ENCODE data around the gene ROBO4.

Gene ROBO4

GRCh38 chr11:124922831-124923230, 25.2 kb upstream of the ROBO4 start:
- H3K9me3 ChIP-seq (ENCODE audit: insufficient read depth, low read length): no peaks in the 10 kb centered on the region
- no peak for TF ChIP-seq EZH2phosphoT487 (IDR thresholded peaks at IDR 0.05; ENCODE audit: low read depth)
- TF ChIP-seq, protein P1, sequence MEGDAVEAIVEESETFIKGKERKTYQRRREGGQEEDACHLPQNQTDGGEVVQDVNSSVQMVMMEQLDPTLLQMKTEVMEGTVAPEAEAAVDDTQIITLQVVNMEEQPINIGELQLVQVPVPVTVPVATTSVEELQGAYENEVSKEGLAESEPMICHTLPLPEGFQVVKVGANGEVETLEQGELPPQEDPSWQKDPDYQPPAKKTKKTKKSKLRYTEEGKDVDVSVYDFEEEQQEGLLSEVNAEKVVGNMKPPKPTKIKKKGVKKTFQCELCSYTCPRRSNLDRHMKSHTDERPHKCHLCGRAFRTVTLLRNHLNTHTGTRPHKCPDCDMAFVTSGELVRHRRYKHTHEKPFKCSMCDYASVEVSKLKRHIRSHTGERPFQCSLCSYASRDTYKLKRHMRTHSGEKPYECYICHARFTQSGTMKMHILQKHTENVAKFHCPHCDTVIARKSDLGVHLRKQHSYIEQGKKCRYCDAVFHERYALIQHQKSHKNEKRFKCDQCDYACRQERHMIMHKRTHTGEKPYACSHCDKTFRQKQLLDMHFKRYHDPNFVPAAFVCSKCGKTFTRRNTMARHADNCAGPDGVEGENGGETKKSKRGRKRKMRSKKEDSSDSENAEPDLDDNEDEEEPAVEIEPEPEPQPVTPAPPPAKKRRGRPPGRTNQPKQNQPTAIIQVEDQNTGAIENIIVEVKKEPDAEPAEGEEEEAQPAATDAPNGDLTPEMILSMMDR (IDR thresholded peaks at IDR 0.05; ENCODE audit: low read depth, low read length): no peak
- 0 out of 2 replicates have a peak, but pooled peaks cover 3% of the 10 kb centered on the region for H3K27me3 ChIP-seq (ENCODE audit: low read depth, low read length)
- H3K27ac ChIP-seq (ENCODE audit: low read length): no peak overlapping the region
- peaks cover 10% of the 10 kb centered on the region; the same call in 1 of the 2 replicates for H3K4me1 ChIP-seq (ENCODE audit: low read length)
- no peak overlapping the region for H3K4me2 ChIP-seq (ENCODE audit: low read length)
- no peaks in the 10 kb centered on the region for H4K20me1 ChIP-seq (ENCODE audit: insufficient read depth, low read length)
- no peak overlapping the region for H3K9ac ChIP-seq (ENCODE audit: low read length)
- H2AFZ ChIP-seq (ENCODE audit: low read depth, low read length): no peak overlapping the region
- H3K36me3 ChIP-seq (replicated peaks; ENCODE audit: low read depth, low read length): no peaks in the 10 kb centered on the region
- no peaks in the 10 kb centered on the region for H3K79me2 ChIP-seq (ENCODE audit: low read length)
- no peak overlapping the region for H3K4me3 ChIP-seq (ENCODE audit: low read length)

- Histone ChIP-seq H3K9me3 (ENCODE audit: insufficient read depth, low read length) (no peaks in the 10 kb centered on the region), H3K27ac (ENCODE audit: low read length) (no peak overlapping the region), H3K4me2 (ENCODE audit: low read length) (no peak overlapping the region), H3K4me3 (ENCODE audit: low read length) (no peak overlapping the region), H3K9ac (ENCODE audit: low read length) (no peak overlapping the region), H3K36me3 (replicated peaks; ENCODE audit: low read depth, low read length) (no peaks in the 10 kb centered on the region), H3K4me1 (ENCODE audit: low read length) (peaks cover 10% of the 10 kb centered on the region; the same call in 1 of the 2 replicates), H2AFZ (ENCODE audit: low read depth, low read length) (no peak overlapping the region), H3K27me3 (ENCODE audit: low read depth, low read length) (0 out of 2 replicates have a peak, but pooled peaks cover 3% of the 10 kb centered on the region), H4K20me1 (ENCODE audit: insufficient read depth, low read length) (no peaks in the 10 kb centered on the region), H3K79me2 (ENCODE audit: low read length) (no peaks in the 10 kb centered on the region)
- no peak for TF ChIP-seq EZH2phosphoT487 (IDR thresholded peaks at IDR 0.05; ENCODE audit: low read depth)
- TF ChIP-seq, protein P1 (IDR thresholded peaks at IDR 0.05; ENCODE audit: low read depth, low read length): no peak
Measured at GRCh38 chr11:124920870-124921609, 23.4 kb upstream of the ROBO4 start.

DNA sequence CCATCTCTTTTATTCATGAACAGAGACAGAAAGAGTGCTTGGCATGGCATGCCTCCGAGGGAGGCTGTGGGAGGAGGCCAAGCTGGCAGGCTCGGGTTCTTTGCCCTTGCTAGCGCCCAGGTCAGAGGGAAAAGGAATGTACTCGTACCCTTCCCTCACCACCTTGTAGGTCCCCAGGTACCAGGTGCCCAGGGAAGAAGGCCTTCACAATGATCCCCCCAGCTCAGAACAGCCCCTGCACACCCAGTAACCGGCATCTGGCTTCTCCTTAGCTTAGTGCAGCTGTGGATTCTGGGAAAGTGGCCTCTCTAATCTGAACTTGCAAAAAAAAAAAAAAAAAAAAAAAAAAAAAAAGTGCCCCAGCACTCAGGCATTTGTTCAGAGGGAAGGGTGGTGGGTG, 22.7 kb upstream of the ROBO4 start:
- TF ChIP-seq, protein P1 (IDR thresholded peaks at IDR 0.05; ENCODE audit: low read depth, low read length): no peak
- TF ChIP-seq EZH2phosphoT487 (IDR thresholded peaks at IDR 0.05; ENCODE audit: low read depth): no peak
- Histone ChIP-seq H3K9me3 (ENCODE audit: insufficient read depth, low read length) (no peaks in the 10 kb centered on the region), H3K4me1 (ENCODE audit: low read length) (peaks cover 10% of the 10 kb centered on the region; the same call in 1 of the 2 replicates), H3K36me3 (replicated peaks; ENCODE audit: low read depth, low read length) (no peaks in the 10 kb centered on the region), H3K4me3 (ENCODE audit: low read length) (no peak overlapping the region), H2AFZ (ENCODE audit: low read depth, low read length) (no peak overlapping the region), H4K20me1 (ENCODE audit: insufficient read depth, low read length) (no peaks in the 10 kb centered on the region), H3K27me3 (ENCODE audit: low read depth, low read length) (0 out of 2 replicates have a peak, but pooled peaks cover 3% of the 10 kb centered on the region), H3K79me2 (ENCODE audit: low read length) (no peaks in the 10 kb centered on the region), H3K9ac (ENCODE audit: low read length) (no peak overlapping the region), H3K4me2 (ENCODE audit: low read length) (no peak overlapping the region), H3K27ac (ENCODE audit: low read length) (no peak overlapping the region)

DNA sequence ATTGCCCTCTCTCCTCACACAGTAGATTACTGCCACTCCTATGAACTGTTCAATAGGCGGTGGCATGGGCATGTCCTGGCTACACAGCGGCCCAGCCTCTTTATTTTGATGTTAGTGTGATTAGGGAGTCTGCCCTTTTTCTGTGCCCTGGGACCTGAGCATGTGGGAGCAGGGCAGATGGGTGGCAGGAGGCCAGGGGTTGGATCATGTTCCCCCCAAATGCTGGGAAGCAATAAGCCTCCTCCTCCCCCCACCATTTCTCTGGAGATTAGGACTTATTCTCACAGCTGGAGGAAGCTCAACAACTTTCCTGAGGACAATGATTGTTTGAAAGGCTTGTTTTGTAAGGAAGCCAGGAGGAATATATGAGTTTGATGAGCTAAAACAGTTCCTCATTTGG, 22.2 kb upstream of the ROBO4 start:
- Histone ChIP-seq H3K9me3 (ENCODE audit: insufficient read depth, low read length) (no peaks in the 10 kb centered on the region), H3K9ac (ENCODE audit: low read length) (no peak overlapping the region), H3K27me3 (ENCODE audit: low read depth, low read length) (0 out of 2 replicates have a peak, but pooled peaks cover 3% of the 10 kb centered on the region), H3K4me3 (ENCODE audit: low read length) (no peak overlapping the region), H3K27ac (ENCODE audit: low read length) (no peak overlapping the region), H2AFZ (ENCODE audit: low read depth, low read length) (no peak overlapping the region), H4K20me1 (ENCODE audit: insufficient read depth, low read length) (no peaks in the 10 kb centered on the region), H3K79me2 (ENCODE audit: low read length) (no peaks in the 10 kb centered on the region), H3K4me1 (ENCODE audit: low read length) (peaks cover 10% of the 10 kb centered on the region; the same call in 1 of the 2 replicates), H3K36me3 (replicated peaks; ENCODE audit: low read depth, low read length) (no peaks in the 10 kb centered on the region), H3K4me2 (ENCODE audit: low read length) (no peak overlapping the region)
- TF ChIP-seq, protein P1 (IDR thresholded peaks at IDR 0.05; ENCODE audit: low read depth, low read length): no peak
- TF ChIP-seq EZH2phosphoT487 (IDR thresholded peaks at IDR 0.05; ENCODE audit: low read depth): no peak
